PFSK-1 (cell line): ENCODE measurements around the gene GOSR1.

Source experiments
- FOXP2 ChIP-seq: optimal IDR thresholded peaks from 2 replicates; pipeline ENCODE3; 2011; ENCODE audit warnings: borderline replicate concordance, control low read depth, inconsistent platforms; ENCODE audit not compliant: insufficient read depth; ENCODE audit errors: extremely low read length, extremely low read depth
- POLR2AphosphoS5 ChIP-seq: IDR thresholded peaks from 2 replicates; pipeline ENCODE4 v1.6.1; 2012; ENCODE audit warnings: low read depth, mild to moderate bottlenecking, control low read depth, low read length, moderate library complexity
- SIN3A ChIP-seq: IDR thresholded peaks from 2 replicates; pipeline ENCODE4 v1.6.1; 2012; ENCODE audit warnings: mild to moderate bottlenecking, low read length, moderate library complexity, borderline replicate concordance; ENCODE audit not compliant: insufficient read depth
- TAF1 ChIP-seq: IDR thresholded peaks from 2 replicates; pipeline ENCODE4 v1.6.1; 2012; ENCODE audit warnings: low read length, control low read depth, borderline replicate concordance; ENCODE audit not compliant: insufficient read depth
- TF ChIP-seq, protein P1 (sequence below), 2 experiments: IDR thresholded peaks; 2 replicates each; pipeline versions ENCODE4 v1.6.1 to v1.8.0; 2011 to 2012; ENCODE audit warnings: low read depth in 2 of 2, low read length in 2 of 2, control low read depth in 1 of 2, inconsistent platforms in 1 of 2, mild to moderate bottlenecking in 1 of 2, moderate library complexity in 1 of 2; ENCODE audit not compliant: insufficient read depth in 1 of 2

Gene GOSR1

DNA sequence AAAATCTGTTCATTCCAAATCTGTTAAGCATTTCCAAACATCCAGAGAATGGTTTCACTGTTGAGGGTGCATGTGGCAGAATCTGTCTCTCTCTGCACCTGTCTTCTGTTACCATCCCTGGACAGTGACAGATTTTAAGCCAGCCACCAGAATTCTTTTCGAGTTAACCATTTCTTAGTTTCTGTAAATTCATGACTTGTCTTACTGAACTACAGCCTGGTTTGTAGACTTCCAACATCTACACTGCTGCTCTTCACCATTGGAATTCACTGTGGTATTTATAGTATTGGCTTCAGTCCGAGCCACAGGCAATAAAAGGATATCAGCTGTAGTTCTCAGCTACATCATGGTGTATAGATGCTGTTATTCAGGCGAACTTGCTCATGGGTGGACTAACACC, 47.6 kb downstream of the GOSR1 start:
- TF ChIP-seq, protein P1, sequence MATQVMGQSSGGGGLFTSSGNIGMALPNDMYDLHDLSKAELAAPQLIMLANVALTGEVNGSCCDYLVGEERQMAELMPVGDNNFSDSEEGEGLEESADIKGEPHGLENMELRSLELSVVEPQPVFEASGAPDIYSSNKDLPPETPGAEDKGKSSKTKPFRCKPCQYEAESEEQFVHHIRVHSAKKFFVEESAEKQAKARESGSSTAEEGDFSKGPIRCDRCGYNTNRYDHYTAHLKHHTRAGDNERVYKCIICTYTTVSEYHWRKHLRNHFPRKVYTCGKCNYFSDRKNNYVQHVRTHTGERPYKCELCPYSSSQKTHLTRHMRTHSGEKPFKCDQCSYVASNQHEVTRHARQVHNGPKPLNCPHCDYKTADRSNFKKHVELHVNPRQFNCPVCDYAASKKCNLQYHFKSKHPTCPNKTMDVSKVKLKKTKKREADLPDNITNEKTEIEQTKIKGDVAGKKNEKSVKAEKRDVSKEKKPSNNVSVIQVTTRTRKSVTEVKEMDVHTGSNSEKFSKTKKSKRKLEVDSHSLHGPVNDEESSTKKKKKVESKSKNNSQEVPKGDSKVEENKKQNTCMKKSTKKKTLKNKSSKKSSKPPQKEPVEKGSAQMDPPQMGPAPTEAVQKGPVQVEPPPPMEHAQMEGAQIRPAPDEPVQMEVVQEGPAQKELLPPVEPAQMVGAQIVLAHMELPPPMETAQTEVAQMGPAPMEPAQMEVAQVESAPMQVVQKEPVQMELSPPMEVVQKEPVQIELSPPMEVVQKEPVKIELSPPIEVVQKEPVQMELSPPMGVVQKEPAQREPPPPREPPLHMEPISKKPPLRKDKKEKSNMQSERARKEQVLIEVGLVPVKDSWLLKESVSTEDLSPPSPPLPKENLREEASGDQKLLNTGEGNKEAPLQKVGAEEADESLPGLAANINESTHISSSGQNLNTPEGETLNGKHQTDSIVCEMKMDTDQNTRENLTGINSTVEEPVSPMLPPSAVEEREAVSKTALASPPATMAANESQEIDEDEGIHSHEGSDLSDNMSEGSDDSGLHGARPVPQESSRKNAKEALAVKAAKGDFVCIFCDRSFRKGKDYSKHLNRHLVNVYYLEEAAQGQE (IDR thresholded peaks at IDR 0.05; ENCODE audit: insufficient read depth in 1 of 2, low read depth in 2 of 2, low read length in 2 of 2): no peak
- no peak for TF ChIP-seq FOXP2
- TF ChIP-seq POLR2AphosphoS5: no peak
- TF ChIP-seq SIN3A: no peak
- no peak for TF ChIP-seq TAF1

DNA sequence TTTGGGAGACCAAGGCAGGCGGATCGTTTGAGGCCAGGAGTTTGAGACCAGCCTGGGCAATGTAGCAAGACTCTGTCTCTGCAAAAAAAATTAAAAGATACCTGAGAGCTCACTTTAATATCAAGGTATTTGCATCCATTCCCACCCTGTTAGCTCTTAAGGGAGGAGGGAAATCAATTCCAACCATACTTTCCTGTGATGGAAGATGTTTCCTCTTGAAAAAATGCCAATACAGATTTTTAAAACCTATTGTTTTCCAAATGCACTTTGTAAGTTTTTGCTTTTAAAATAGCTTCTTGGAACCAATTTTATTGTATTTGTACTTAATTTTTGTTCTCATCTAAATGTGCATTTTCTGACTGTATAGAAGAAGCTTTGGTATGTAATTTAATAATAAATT, 49.2 kb downstream of the GOSR1 start:
- TF ChIP-seq TAF1: no peak
- no peak for TF ChIP-seq POLR2AphosphoS5
- TF ChIP-seq FOXP2: no peak
- TF ChIP-seq, protein P1 (IDR thresholded peaks at IDR 0.05; ENCODE audit: insufficient read depth in 1 of 2, low read depth in 2 of 2, low read length in 2 of 2): no peak
- TF ChIP-seq SIN3A: no peak

DNA sequence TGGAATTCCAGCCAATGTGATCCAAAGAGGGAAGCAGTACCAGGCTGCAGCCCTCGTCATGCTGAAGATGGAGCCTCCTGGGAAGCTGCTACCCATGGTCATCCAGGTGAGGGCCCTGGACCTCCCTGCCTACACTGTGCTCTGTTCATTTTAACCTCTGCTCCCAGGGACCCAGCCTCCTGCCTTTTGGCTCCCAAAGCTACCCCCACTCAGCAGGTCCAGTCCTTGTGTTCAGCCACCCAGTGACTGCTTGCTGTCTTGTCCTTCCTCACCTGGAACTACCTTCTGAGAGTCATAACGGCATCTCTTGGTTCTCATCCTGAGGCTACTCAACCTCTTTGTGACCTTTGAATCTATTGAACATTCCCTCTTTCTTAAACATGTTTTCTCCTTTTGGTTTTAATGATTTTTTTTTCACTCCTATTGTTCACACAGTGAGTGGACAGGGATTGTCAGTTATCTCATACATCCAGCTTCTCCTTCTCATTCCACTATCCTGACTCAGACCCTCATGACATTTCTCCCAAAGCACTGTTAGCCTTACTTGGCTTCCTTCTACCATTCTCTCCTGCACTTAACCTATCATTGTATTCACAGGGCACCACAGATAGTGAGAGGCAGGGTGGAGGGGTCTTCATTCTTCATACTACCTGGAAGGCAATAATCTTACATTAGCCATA, 53.3 kb downstream of the GOSR1 start:
- TF ChIP-seq, protein P1 (IDR thresholded peaks at IDR 0.05; ENCODE audit: insufficient read depth in 1 of 2, low read depth in 2 of 2, low read length in 2 of 2): no peak
- TF ChIP-seq POLR2AphosphoS5 (no peak), FOXP2 (no peak), TAF1 (no peak), SIN3A (no peak)

DNA sequence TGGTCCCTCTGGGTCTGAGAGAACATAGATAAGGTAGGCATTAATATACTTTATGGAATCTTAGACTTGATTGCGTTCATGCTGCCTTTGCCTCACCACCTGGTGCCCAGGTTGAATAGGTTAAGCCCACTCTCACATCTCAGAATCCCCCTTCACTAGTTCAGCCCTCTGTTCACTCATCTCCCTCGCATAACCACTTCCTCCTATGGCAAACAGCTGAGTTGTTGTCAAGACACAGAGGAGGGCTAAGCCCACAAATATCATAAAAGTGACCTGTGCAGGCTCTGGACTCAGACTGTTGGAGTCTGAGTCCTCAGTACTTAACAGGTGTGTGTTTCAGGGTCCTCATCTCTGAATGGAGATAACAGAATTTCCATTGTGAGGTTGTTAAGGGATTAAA, 55.7 kb downstream of the GOSR1 start:
- TF ChIP-seq TAF1: no peak

DNA sequence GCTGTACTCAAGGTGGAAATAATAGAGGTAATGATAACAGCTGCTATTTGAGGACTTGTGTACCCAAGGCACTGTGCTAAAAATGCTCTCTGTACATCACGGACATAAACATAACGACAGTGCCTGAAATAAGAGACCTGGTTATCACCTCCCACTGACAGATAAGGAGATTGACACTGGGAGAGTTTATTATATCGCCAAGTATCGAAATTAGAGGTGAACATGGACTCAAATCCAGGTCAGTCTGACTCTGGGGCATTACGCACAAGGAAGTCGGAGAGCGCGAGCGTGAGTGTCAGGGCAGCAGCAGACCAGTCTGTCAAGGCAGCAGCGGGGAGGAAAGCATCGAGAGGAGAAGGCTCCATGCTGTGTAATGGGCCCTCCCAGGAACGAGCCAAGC, 57.1 kb downstream of the GOSR1 start:
- TF ChIP-seq TAF1: no peak
- TF ChIP-seq POLR2AphosphoS5: no peak
- no peak for TF ChIP-seq SIN3A
- TF ChIP-seq, protein P1 (IDR thresholded peaks at IDR 0.05; ENCODE audit: insufficient read depth in 1 of 2, low read depth in 2 of 2, low read length in 2 of 2): no peak
- TF ChIP-seq FOXP2: no peak
